H1 (cell line): ENCODE results near the gene RAPGEF1. TPM values are rescaled to one million over a fixed set of nuclear protein-coding genes. Genes with fewer than 3 reads are reported as not detected.

Experiments
- CTCF ChIA-PET: fragments of 300-600 bp; sonication (Branson Sonifier 250); formaldehyde crosslinking; loops from one replicate; lab custom pipeline; 2021; ENCODE audit not compliant: partially characterized antibody; lab: Charles Lee
- POLR2A ChIA-PET: fragments of 300-600 bp; sonication (Branson Sonifier 250); formaldehyde crosslinking; loops from one replicate; lab custom pipeline; 2021; ENCODE audit warnings: inconsistent platforms; ENCODE audit not compliant: partially characterized antibody; lab: Charles Lee
- DNase-seq, 2 experiments: peaks; one replicate each; pipeline versions ENCODE4 v3.0.0 to v3.0.0-alpha.2; 2010 to 2022; ENCODE audit warnings: low spot score in 2 of 2, low read depth in 1 of 2, mixed read lengths in 1 of 2
- FAIRE-seq: peaks from 2 replicates; lab custom pipeline; 2011; peaks lifted over from hg19 to GRCh38; lab: Jason Lieb, UNC
- H2AFZ ChIP-seq: 2 replicates; pipeline ENCODE4 v1.8.1; 2012; ENCODE audit warnings: low read length, inconsistent platforms
- H2AK5ac ChIP-seq: 2 replicates; pipeline ENCODE4 v1.6.1; 2013; ENCODE audit warnings: low read depth, low read length
- H2BK120ac ChIP-seq: replicated peaks from 2 replicates; pipeline ENCODE3; 2013; ENCODE audit warnings: low read depth, low read length, inconsistent platforms
- H2BK12ac ChIP-seq: 2 replicates; pipeline ENCODE4 v1.6.1; 2013; ENCODE audit warnings: low read depth, low read length
- H2BK15ac ChIP-seq: 2 replicates; pipeline ENCODE4 v1.6.1; 2013; ENCODE audit warnings: low read length
- H2BK20ac ChIP-seq: 2 replicates; pipeline ENCODE4 v1.6.1; 2013; ENCODE audit warnings: low read length
- H2BK5ac ChIP-seq: 2 replicates; pipeline ENCODE4 v1.6.1; 2013; ENCODE audit warnings: low read depth, low read length
- H3K14ac ChIP-seq: 2 replicates; pipeline ENCODE4 v1.6.1; 2013; ENCODE audit warnings: inconsistent platforms; ENCODE audit not compliant: insufficient read length
- H3K18ac ChIP-seq: 2 replicates; pipeline ENCODE4 v1.6.1; 2013; ENCODE audit warnings: low read length; ENCODE audit errors: extremely low read depth
- H3K23ac ChIP-seq: 2 replicates; pipeline ENCODE4 v1.6.1; 2013; ENCODE audit warnings: inconsistent platforms; ENCODE audit not compliant: insufficient read length
- H3K23me2 ChIP-seq: 2 replicates; pipeline ENCODE4 v1.6.1; 2013; ENCODE audit warnings: low read depth, low read length
- H3K27ac ChIP-seq: 2 replicates; pipeline ENCODE4 v1.6.1; 2011; ENCODE audit warnings: low read depth, low read length, inconsistent platforms
- H3K27me3 ChIP-seq, 4 experiments: replicated peaks in 1 of 4; 1 replicate in 1 of 4; 2 replicates in 3 of 4; pipeline versions ENCODE4 v1.6.1 to v1.8.1; 2011 to 2013; ENCODE audit warnings: low read length in 3 of 4, mild to moderate bottlenecking in 3 of 4, inconsistent platforms in 2 of 4, mixed read lengths in 2 of 4, moderate library complexity in 1 of 4; ENCODE audit not compliant: control insufficient read depth in 3 of 4, insufficient read depth in 3 of 4; ENCODE audit errors: extremely low read depth in 1 of 4
- H3K36me3 ChIP-seq, 4 experiments: 2 replicates each; pipeline versions ENCODE4 v1.6.1 to v1.8.1; 2011 to 2013; ENCODE audit warnings: mild to moderate bottlenecking in 4 of 4, low read length in 3 of 4, moderate library complexity in 2 of 4, control low read depth in 1 of 4, inconsistent platforms in 1 of 4; ENCODE audit not compliant: insufficient read depth in 4 of 4, control insufficient read depth in 2 of 4
- H3K4ac ChIP-seq: replicated peaks from 2 replicates; pipeline ENCODE3; 2013; ENCODE audit warnings: low read length, low read depth, mixed read lengths, inconsistent platforms; ENCODE audit not compliant: insufficient read length
- H3K4me1 ChIP-seq, 4 experiments: replicated peaks in 1 of 4; 1 replicate in 1 of 4; 2 replicates in 3 of 4; pipeline versions ENCODE4 v1.6.1 to v1.8.1; 2011 to 2013; ENCODE audit warnings: low read length in 3 of 4, inconsistent platforms in 2 of 4, mixed read lengths in 1 of 4; ENCODE audit not compliant: insufficient read depth in 4 of 4, control insufficient read depth in 3 of 4
- H3K4me2 ChIP-seq, 2 experiments: 2 replicates each; pipeline versions ENCODE4 v1.6.1 to v1.8.1; 2011 to 2013; ENCODE audit warnings: low read depth in 2 of 2, low read length in 2 of 2, control low read depth in 1 of 2, inconsistent platforms in 1 of 2, mild to moderate bottlenecking in 1 of 2; ENCODE audit not compliant: insufficient read depth in 1 of 2
- H3K4me3 ChIP-seq, 4 experiments: fragments of 200-600, 300-600 bp in 1 of 4; sonication (generic), shearing (Covaris generic), sonication (Bioruptor Twin) in 1 of 4; 2 replicates each; pipeline versions ENCODE4 v1.5.1 to v1.8.1; 2011 to 2016; ENCODE audit warnings: low read length in 4 of 4, low read depth in 3 of 4, control low read depth in 2 of 4, inconsistent platforms in 2 of 4, mild to moderate bottlenecking in 2 of 4, mixed read lengths in 1 of 4, moderate library complexity in 1 of 4; ENCODE audit not compliant: insufficient read depth in 2 of 4; ENCODE audit errors: extremely low read depth in 1 of 4
- H3K56ac ChIP-seq: replicated peaks from 2 replicates; pipeline ENCODE3; 2013; ENCODE audit warnings: low read depth, mild to moderate bottlenecking, mixed read lengths, low read length, inconsistent platforms; ENCODE audit not compliant: insufficient read length
- H3K79me1 ChIP-seq: 2 replicates; pipeline ENCODE4 v1.6.1; 2013; ENCODE audit warnings: low read depth, low read length, control low read depth
- H3K79me2 ChIP-seq, 2 experiments: 2 replicates each; pipeline versions ENCODE4 v1.6.1 to v1.8.1; 2012 to 2013; ENCODE audit warnings: low read length in 2 of 2, mild to moderate bottlenecking in 2 of 2, inconsistent platforms in 1 of 2; ENCODE audit not compliant: insufficient read depth in 2 of 2, control insufficient read depth in 1 of 2
- H3K9ac ChIP-seq, 4 experiments: replicated peaks in 1 of 4; 1 replicate in 1 of 4; 2 replicates in 3 of 4; pipeline versions ENCODE4 v1.6.1 to v1.8.1; 2011 to 2013; ENCODE audit warnings: low read depth in 3 of 4, low read length in 3 of 4, control low read depth in 2 of 4, mild to moderate bottlenecking in 2 of 4, moderate library complexity in 2 of 4, inconsistent platforms in 1 of 4; ENCODE audit errors: extremely low read depth in 1 of 4
- H3K9me3 ChIP-seq, 2 experiments: 2 replicates each; pipeline versions ENCODE4 v1.6.1 to v1.8.1; 2012 to 2013; ENCODE audit warnings: mild to moderate bottlenecking in 2 of 2, moderate library complexity in 2 of 2, control low read depth in 1 of 2, inconsistent platforms in 1 of 2, low read depth in 1 of 2, low read length in 1 of 2, mixed read lengths in 1 of 2; ENCODE audit not compliant: insufficient read depth in 2 of 2
- H4K20me1 ChIP-seq, 2 experiments: replicated peaks in 1 of 2; 2 replicates each; pipeline versions ENCODE3 to v1.8.1; 2011 to 2013; ENCODE audit warnings: inconsistent platforms in 2 of 2, low read length in 2 of 2, mild to moderate bottlenecking in 1 of 2; ENCODE audit not compliant: insufficient read depth in 2 of 2, control insufficient read depth in 1 of 2
- H4K5ac ChIP-seq: 2 replicates; pipeline ENCODE4 v1.6.1; 2013; ENCODE audit warnings: low read length, low read depth, mixed read lengths, inconsistent platforms; ENCODE audit not compliant: insufficient read length
- H4K8ac ChIP-seq: 2 replicates; pipeline ENCODE4 v1.8.0; 2013; ENCODE audit warnings: mild to moderate bottlenecking, moderate library complexity, low read length, inconsistent platforms; ENCODE audit not compliant: insufficient read depth; ENCODE audit errors: extremely low read depth
- H4K91ac ChIP-seq: replicated peaks from 2 replicates; pipeline ENCODE3; 2013; ENCODE audit warnings: low read length, mixed read lengths, inconsistent platforms; ENCODE audit not compliant: insufficient read length
- TBP ChIP-seq: IDR thresholded peaks from 2 replicates; pipeline ENCODE4 v1.6.1; 2011; ENCODE audit warnings: low read depth, low read length, improper control_type of control experiment
- TCF12 ChIP-seq: IDR thresholded peaks from 2 replicates; pipeline ENCODE4 v1.6.1; 2011; ENCODE audit warnings: low read depth, mild to moderate bottlenecking, low read length
- WGBS, 2 experiments: shearing (Covaris generic) in 1 of 2; methylation state at CpG; one replicate each; pipeline versions ENCODE4 v1.1.6 to v1.1.7; 2013 to 2015; ENCODE audit warnings: low lambda C conversion rate in 2 of 2, mixed read lengths in 2 of 2, inconsistent platforms in 1 of 2, low coverage in 1 of 2, missing lambda C conversion rate in 1 of 2; ENCODE audit not compliant: insufficient replicate concordance in 2 of 2, insufficient coverage in 1 of 2, insufficient read length in 1 of 2; ENCODE audit errors: extremely low coverage in 1 of 2, missing lambda C conversion rate in 1 of 2; 5-methylcytosine and 5-hydroxymethylcytosine counted together
- polyA plus RNA-seq, 7 experiments: library from polyadenylated mRNA; depleted of rRNA in 3 of 7; stranded (reverse) in 5 of 7; unstranded in 2 of 7; fragments of >200 nt in 5 of 7; fragments of 200-250 nt in 2 of 7; gene quantifications; 1 replicate in 5 of 7; 2 replicates in 1 of 7; 4 replicates in 1 of 7; pipeline versions ENCODE4 v1.2.1 to v1.2.3, GENCODE V29; 2011 to 2013; ENCODE audit warnings: missing spikeins in 2 of 7, mixed read lengths in 2 of 7
- total RNA-seq: library from RNA; stranded (reverse); fragmentation: NEBNext Ultra II Directional; extraction: Animal tissue kit (Norgen Biotek cat#: 25700); gene quantifications from 2 replicates; pipeline ENCODE4 v1.2.1, GENCODE V29; 2021
- TF ChIP-seq, protein P1 (sequence below), 3 experiments: IDR thresholded peaks; 1 replicate in 2 of 3; 2 replicates in 1 of 3; pipeline versions ENCODE4 v1.5.1 to v1.6.1; 2011; ENCODE audit warnings: low read length in 3 of 3, mild to moderate bottlenecking in 3 of 3, inconsistent platforms in 2 of 3, low read depth in 1 of 3, moderate library complexity in 1 of 3; ENCODE audit not compliant: insufficient read depth in 1 of 3; ENCODE audit errors: control extremely low read depth in 1 of 3

RAPGEF1 gene
- total and polyA plus RNA-seq, 2 of the 8 experiments (the other 6 are each of a cell fraction or from before 2014, with no cell fraction given), result 29.7 to 78.9 TPM

DNA sequence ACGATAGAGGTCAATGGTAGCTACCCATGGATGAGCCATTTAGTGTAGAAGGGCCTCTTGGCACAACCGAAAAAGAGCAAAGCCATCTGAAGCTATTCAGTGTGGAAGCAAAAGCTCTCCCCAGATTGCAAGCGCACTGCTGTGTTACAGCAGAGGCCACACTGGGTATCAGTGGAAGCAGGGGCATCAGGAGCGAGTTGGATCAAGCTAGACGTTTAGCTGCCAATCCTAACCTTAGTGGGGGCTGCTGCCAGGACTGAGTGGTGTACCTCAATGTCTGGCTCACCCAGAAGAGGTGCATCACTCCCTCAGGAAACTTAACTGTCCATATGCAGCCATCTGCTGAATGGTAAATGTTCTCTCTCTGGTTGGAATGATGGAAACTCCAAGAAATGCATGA lies 44.5 kb downstream of the RAPGEF1 start:
- H3K4me2 ChIP-seq, result peak overlapping the region in 1 of 2 experiments; percentile 41; a peak in 1 of 4 replicates
- H3K4ac ChIP-seq, result no peak overlapping the region
- no peak overlapping the region for H3K4me3 ChIP-seq
- H3K27me3 ChIP-seq, result no peaks in the 10 kb centered on the region
- no peaks in the 10 kb centered on the region for H3K23me2 ChIP-seq
- no peak overlapping the region for H4K8ac ChIP-seq
- 0 out of 2 replicates have a peak overlapping the region, but pooled peaks have one; percentile 13 for H2BK20ac ChIP-seq
- H3K56ac ChIP-seq, result no peak overlapping the region
- H3K18ac ChIP-seq, result 0 out of 2 replicates have a peak overlapping the region, but pooled peaks have one; percentile 10
- H3K36me3 ChIP-seq, result no peaks in the 10 kb centered on the region
- H3K9me3 ChIP-seq, result no peaks in the 10 kb centered on the region
- no peak for DNase-seq
- no peak for FAIRE-seq
- H3K79me1 ChIP-seq, result peaks cover 3% of the 10 kb centered on the region
- peak overlapping the region; percentile 78; the same call in 1 of the 2 replicates for H2BK15ac ChIP-seq
- no peak overlapping the region for H2BK120ac ChIP-seq
- H3K23ac ChIP-seq, result no peak overlapping the region
- no peak overlapping the region for H3K9ac ChIP-seq
- TF ChIP-seq, protein P1, sequence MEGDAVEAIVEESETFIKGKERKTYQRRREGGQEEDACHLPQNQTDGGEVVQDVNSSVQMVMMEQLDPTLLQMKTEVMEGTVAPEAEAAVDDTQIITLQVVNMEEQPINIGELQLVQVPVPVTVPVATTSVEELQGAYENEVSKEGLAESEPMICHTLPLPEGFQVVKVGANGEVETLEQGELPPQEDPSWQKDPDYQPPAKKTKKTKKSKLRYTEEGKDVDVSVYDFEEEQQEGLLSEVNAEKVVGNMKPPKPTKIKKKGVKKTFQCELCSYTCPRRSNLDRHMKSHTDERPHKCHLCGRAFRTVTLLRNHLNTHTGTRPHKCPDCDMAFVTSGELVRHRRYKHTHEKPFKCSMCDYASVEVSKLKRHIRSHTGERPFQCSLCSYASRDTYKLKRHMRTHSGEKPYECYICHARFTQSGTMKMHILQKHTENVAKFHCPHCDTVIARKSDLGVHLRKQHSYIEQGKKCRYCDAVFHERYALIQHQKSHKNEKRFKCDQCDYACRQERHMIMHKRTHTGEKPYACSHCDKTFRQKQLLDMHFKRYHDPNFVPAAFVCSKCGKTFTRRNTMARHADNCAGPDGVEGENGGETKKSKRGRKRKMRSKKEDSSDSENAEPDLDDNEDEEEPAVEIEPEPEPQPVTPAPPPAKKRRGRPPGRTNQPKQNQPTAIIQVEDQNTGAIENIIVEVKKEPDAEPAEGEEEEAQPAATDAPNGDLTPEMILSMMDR (IDR thresholded peaks at IDR 0.05; ENCODE audit: control extremely low read depth in 1 of 3, insufficient read depth in 1 of 3, low read depth in 1 of 3, low read length in 3 of 3), result no peak
- TF ChIP-seq TCF12, result no peak
- TF ChIP-seq TBP, result no peak
- H3K14ac ChIP-seq, result no peak overlapping the region
- H3K4me1 ChIP-seq, result peaks cover 16 to 37% (median 29%) of the 10 kb centered on the region in 4 experiments
- no peak overlapping the region for H4K91ac ChIP-seq
- POLR2A ChIA-PET, result interaction anchor here (0.6 to 1.7 kb wide), 5 partner anchors 14 to 21 kb away, joined by 3 to 5 read pairs (median 4); no protein-coding TSS in a partner anchor
- H2AFZ ChIP-seq, result no peak overlapping the region
- H2BK5ac ChIP-seq, result peak overlapping the region; percentile 83; the same call in 1 of the 2 replicates
- WGBS, 2 experiments, result 95% methylated on average over 5 of the region's 5 CpGs; no CpG with 5 or more reads in 1 of the 2 experiments
- peak overlapping the region; percentile 81; the same call in 1 of the 2 replicates for H2BK12ac ChIP-seq
- CTCF ChIA-PET, result interaction anchor here (1.0 to 3.9 kb wide), 9 partner anchors 9 to 104 kb away, joined by 3 to 17 read pairs (median 4); no protein-coding TSS in a partner anchor
- H3K27ac ChIP-seq, result no peak overlapping the region
- H2AK5ac ChIP-seq, result 0 out of 2 replicates have a peak overlapping the region, but pooled peaks have one; percentile 30
- H4K20me1 ChIP-seq, result peaks cover 0 to 8% of the 10 kb centered on the region in 2 experiments
- peaks cover 3 to 68% of the 10 kb centered on the region in 2 experiments; a peak in 3 of 4 replicates for H3K79me2 ChIP-seq
- H4K5ac ChIP-seq, result no peak overlapping the region
